ENCODE results near the gene CHRNA9. TPM values are rescaled to one million over a fixed set of nuclear protein-coding genes. Genes with fewer than 3 reads are reported as not detected.

The CHRNA9 gene
- total RNA-seq, 1 experiment from 2014 or later, result 2.0 TPM

- DNase-seq (ENCODE audit: unreplicated experiment), result peak; percentile 4
- POLR2A ChIA-PET, result interaction anchor here (1.3 kb wide), 1 partner anchor 10 kb away, joined by 6 read pairs; no protein-coding TSS in a partner anchor
- TF ChIP-seq CTCF (IDR thresholded peaks at IDR 0.05; ENCODE audit: unreplicated experiment), result no peak
- CTCF ChIA-PET, result interaction anchor here (0.7 to 1.5 kb wide), 3 partner anchors 60 to 340 kb away, joined by 3 to 4 read pairs (median 3); no protein-coding TSS in a partner anchor
- peaks cover 10% of the 10 kb centered on the region for H3K4me1 Mint-ChIP-seq (ENCODE audit: insufficient read depth, unreplicated experiment)
- no TSS peak for BruUV-seq (replicated peaks)
- no peaks in the 10 kb centered on the region for H3K9me3 Mint-ChIP-seq (ENCODE audit: unreplicated experiment)
- intact Hi-C loops (cut with micrococcal nuclease), result no loop called here
- no peaks in the 10 kb centered on the region for H3K36me3 Mint-ChIP-seq (ENCODE audit: insufficient read depth, unreplicated experiment)
- H3K4me3 Mint-ChIP-seq (ENCODE audit: unreplicated experiment), result no peak overlapping the region
- no peaks in the 10 kb centered on the region for H3K27me3 Mint-ChIP-seq (ENCODE audit: insufficient read depth, unreplicated experiment)
- H3K27ac Mint-ChIP-seq (ENCODE audit: low read depth, unreplicated experiment), result no peak overlapping the region
Measured at GRCh38 chr4:40395166-40395900, 60.2 kb downstream of the CHRNA9 start.

GRCh38 chr4:40395908-40396793 is 61.0 kb downstream of the CHRNA9 start:
- POLR2A ChIA-PET, result interaction anchor here (1.3 kb wide), 1 partner anchor 9 kb away, joined by 6 read pairs; no protein-coding TSS in a partner anchor
- DNase-seq (ENCODE audit: unreplicated experiment), result peak; percentile 98
- no peaks in the 10 kb centered on the region for H3K27me3 Mint-ChIP-seq (ENCODE audit: insufficient read depth, unreplicated experiment)
- intact Hi-C loops (cut with micrococcal nuclease), result no loop called here
- no peak for TF ChIP-seq CTCF (IDR thresholded peaks at IDR 0.05; ENCODE audit: unreplicated experiment)
- no peaks in the 10 kb centered on the region for H3K36me3 Mint-ChIP-seq (ENCODE audit: insufficient read depth, unreplicated experiment)
- H3K4me1 Mint-ChIP-seq (ENCODE audit: insufficient read depth, unreplicated experiment), result peaks cover 10% of the 10 kb centered on the region
- no TSS peak for BruUV-seq (replicated peaks)
- H3K9me3 Mint-ChIP-seq (ENCODE audit: unreplicated experiment), result no peaks in the 10 kb centered on the region
- H3K27ac Mint-ChIP-seq (ENCODE audit: low read depth, unreplicated experiment), result no peak overlapping the region
- no peak overlapping the region for H3K4me3 Mint-ChIP-seq (ENCODE audit: unreplicated experiment)
- CTCF ChIA-PET, result interaction anchor here (0.6 to 1.5 kb wide), 3 partner anchors 24 to 340 kb away, joined by 3 to 6 read pairs (median 4); no protein-coding TSS in a partner anchor

DNA sequence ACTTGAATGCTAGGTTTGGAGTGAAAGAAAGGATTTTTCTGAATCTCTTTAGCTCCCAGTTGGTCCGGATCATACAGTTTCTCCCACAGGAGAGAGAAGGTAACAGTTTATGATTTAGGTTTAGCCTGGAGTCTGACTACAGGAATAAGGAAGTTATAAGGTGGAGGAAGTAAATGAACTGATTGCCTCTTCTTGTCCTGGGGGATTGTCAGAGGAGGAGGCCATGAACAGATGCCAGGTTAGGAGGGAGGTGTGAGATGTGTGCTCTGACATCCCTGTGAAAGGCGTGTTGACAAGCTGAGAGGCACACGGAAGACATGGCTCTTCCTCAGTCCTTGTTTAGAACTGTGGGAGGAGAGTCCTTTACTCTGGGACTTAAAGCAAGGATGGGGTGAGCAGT is 64.4 kb downstream of the CHRNA9 start:
- no peak for DNase-seq (ENCODE audit: unreplicated experiment)
- Mint-ChIP-seq H3K4me1 (ENCODE audit: insufficient read depth, unreplicated experiment) (peaks cover 14% of the 10 kb centered on the region), H3K9me3 (ENCODE audit: unreplicated experiment) (no peaks in the 10 kb centered on the region), H3K27ac (ENCODE audit: low read depth, unreplicated experiment) (no peak overlapping the region), H3K4me3 (ENCODE audit: unreplicated experiment) (no peak overlapping the region), H3K36me3 (ENCODE audit: insufficient read depth, unreplicated experiment) (no peaks in the 10 kb centered on the region), H3K27me3 (ENCODE audit: insufficient read depth, unreplicated experiment) (no peaks in the 10 kb centered on the region)
- BruUV-seq (replicated peaks), result no TSS peak
- ChIA-PET CTCF (no interaction called here), POLR2A (interaction anchor here (0.8 kb wide), 1 partner anchor 72 kb away, joined by 4 read pairs; no protein-coding TSS in a partner anchor)
- intact Hi-C loops (cut with micrococcal nuclease), result no loop called here
- TF ChIP-seq CTCF (IDR thresholded peaks at IDR 0.05; ENCODE audit: unreplicated experiment), result no peak

DNA sequence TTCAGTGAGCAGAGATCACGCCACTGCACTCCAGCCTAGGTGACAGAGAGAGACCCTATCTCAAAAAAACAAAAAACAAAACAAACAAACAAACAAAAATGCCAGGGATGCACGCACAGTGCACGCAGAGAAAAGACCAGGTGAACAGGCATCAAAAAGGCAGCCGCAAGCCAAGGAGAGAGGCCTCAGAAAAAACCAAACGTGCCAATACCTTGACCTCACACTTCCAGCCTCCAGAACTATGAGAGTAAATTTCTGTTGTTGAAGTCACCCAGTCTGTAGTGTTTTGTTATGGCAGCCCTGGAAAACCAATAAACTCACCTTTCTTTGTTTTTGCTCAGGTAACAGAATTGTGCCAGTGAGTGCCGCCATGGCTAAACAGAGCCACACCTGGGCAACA is 66.0 kb downstream of the CHRNA9 start:
- H3K4me3 Mint-ChIP-seq (ENCODE audit: unreplicated experiment), result no peak overlapping the region
- no peaks in the 10 kb centered on the region for H3K27me3 Mint-ChIP-seq (ENCODE audit: insufficient read depth, unreplicated experiment)
- H3K4me1 Mint-ChIP-seq (ENCODE audit: insufficient read depth, unreplicated experiment), result peaks cover 10% of the 10 kb centered on the region
- no TSS peak for BruUV-seq (replicated peaks)
- no peaks in the 10 kb centered on the region for H3K36me3 Mint-ChIP-seq (ENCODE audit: insufficient read depth, unreplicated experiment)
- no peaks in the 10 kb centered on the region for H3K9me3 Mint-ChIP-seq (ENCODE audit: unreplicated experiment)
- H3K27ac Mint-ChIP-seq (ENCODE audit: low read depth, unreplicated experiment), result no peak overlapping the region
- CTCF ChIA-PET, result interaction anchor here (0.6 to 0.7 kb wide), 2 partner anchors 13 to 979 kb away, joined by 3 to 4 read pairs; no protein-coding TSS in a partner anchor
- TF ChIP-seq CTCF (IDR thresholded peaks at IDR 0.05; ENCODE audit: unreplicated experiment), result no peak
- intact Hi-C loops (cut with micrococcal nuclease), result no loop called here
- POLR2A ChIA-PET, result no interaction called here
- no peak for DNase-seq (ENCODE audit: unreplicated experiment)

Data from MCF 10A (cell line).